Pancreas (tissue), 10 donors: Measurements from ENCODE around the gene FBLN7. TPM values are rescaled to one million over a fixed set of nuclear protein-coding genes. Genes with fewer than 3 reads are reported as not detected.

Experiments used
- ATAC-seq, 4 donors: fragments of 200-7000 bp; cut with Tn5 transposase; one replicate each; pipeline versions ENCODE4 v1.8.0 to v1.9.1; 2020; ENCODE audit warnings: mild to moderate bottlenecking in 4 of 4, moderate library complexity in 4 of 4
- DNase-seq, 6 donors: peaks; one replicate each; pipeline ENCODE4 v3.0.0-alpha.2; 2020
- FAIRE-seq: peaks from 2 replicates; lab custom pipeline; 2012; peaks lifted over from hg19 to GRCh38; lab: Jason Lieb, UNC
- H3K27ac ChIP-seq, 4 donors: fragments of 200-600 bp; sonication (generic); 1 replicate in 3 of 4; 2 replicates in 1 of 4; pipeline versions ENCODE4 v1.5.0 to v1.8.0; 2020
- H3K27me3 ChIP-seq, 4 donors: fragments of 200-600 bp; one replicate each; pipeline ENCODE4 v1.8.0; 2021
- H3K36me3 ChIP-seq, 3 donors: fragments of 200-600 bp; sonication (generic) in 1 of 3; one replicate each; pipeline versions ENCODE4 v1.5.0 to v1.8.0; 2020 to 2021
- H3K4me1 ChIP-seq, 3 donors: fragments of 200-600 bp; one replicate each; pipeline ENCODE4 v1.8.0; 2021
- H3K4me3 ChIP-seq, 4 donors: fragments of 200-600 bp; sonication (generic) in 2 of 4; one replicate each; pipeline versions ENCODE4 v1.5.0 to v1.8.0; 2020 to 2021
- H3K9me3 ChIP-seq, 4 donors: fragments of 200-600 bp; one replicate each; pipeline ENCODE4 v1.8.0; 2021
- CTCF ChIP-seq, 4 donors: fragments of 200-600 bp; sonication (generic) in 3 of 4; IDR thresholded peaks; one replicate each; pipeline versions ENCODE4 v1.5.0 to v1.8.0; 2021; ENCODE audit warnings: antibody characterized with exemption in 4 of 4
- WGBS, 2 donors: extraction: QIAGEN DNeasy Blood & Tissue Kit; methylation state at CpG; one replicate each; pipeline ENCODE4 v1.1.7; 2013; 5-methylcytosine and 5-hydroxymethylcytosine counted together
- intact Hi-C, 3 donors: fragments of 100-400 bp; cut with DNase I; formaldehyde crosslinking; loops; one replicate each; pipeline versions ENCODE4 v1.11.1 to v1.14.2; 2022
- polyA plus RNA-seq, 2 donors: library from polyadenylated mRNA; stranded (reverse); fragments of 200-250 nt; gene quantifications; one replicate each; pipeline ENCODE4 v1.2.3, GENCODE V29; 2013
- total RNA-seq, 6 donors: library from RNA; stranded (reverse); fragmentation: NEBNext Ultra II Directional in 4 of 6; extraction: Animal tissue kit (Norgen Biotek cat#: 25700) in 4 of 6; gene quantifications; one replicate each; pipeline versions ENCODE4 v1.2.1 to v1.2.4, GENCODE V29; 2021 to 2023
- donor health status: healthy with polysubstance abuse.
- donor health status: DM: no; HTN: no; CAD: no; lungs with moderate emphysema.
- donor health status: DM: no; HTN: no; CAD: no.
- donor health status: control.
- donor health status: control.
- donor health status: Bipolar disorder and iron deficiency.
- donor health status: DM: yes; HTN: yes; CAD: no.
- donor health status: DM: no; HTN: no; CAD: no.
- donor health status: DM: no; HTN: no; CAD: no.
- donor health status: DM: yes; HTN: yes; CAD: no.

FBLN7 gene
- total and polyA plus RNA-seq, 8 donors = 0.51 to 2.8 (median 0.83) TPM

GRCh38 chr2:112174383-112174782 lies 36.2 kb downstream of the FBLN7 start:
- no peak for ATAC-seq
- no peaks in the 10 kb centered on the region for H3K36me3 ChIP-seq
- H3K27ac ChIP-seq = no peak overlapping the region
- WGBS, 2 donors = 72 to 77% methylated on average over 4 of the region's 4 CpGs
- intact Hi-C loops = no loop called here
- no peak for FAIRE-seq
- H3K4me3 ChIP-seq = no peak overlapping the region
- no peak for TF ChIP-seq CTCF (IDR thresholded peaks at IDR 0.05)
- no peaks in the 10 kb centered on the region for H3K9me3 ChIP-seq
- H3K27me3 ChIP-seq = no peaks in the 10 kb centered on the region
- H3K4me1 ChIP-seq = no peaks in the 10 kb centered on the region
- no peak for DNase-seq

- Histone ChIP-seq H3K9me3 (no peaks in the 10 kb centered on the region), H3K27ac (no peak overlapping the region), H3K4me3 (no peak overlapping the region), H3K27me3 (no peaks in the 10 kb centered on the region), H3K4me1 (no peaks in the 10 kb centered on the region), H3K36me3 (no peaks in the 10 kb centered on the region)
- ATAC-seq (no peak), DNase-seq (no peak), FAIRE-seq (no peak)
- WGBS, 2 donors = 84 to 87% methylated on average over 3 of the region's 3 CpGs
- no peak for TF ChIP-seq CTCF (IDR thresholded peaks at IDR 0.05)
- intact Hi-C loops = no loop called here
Measured at GRCh38 chr2:112175333-112175732, 37.1 kb downstream of the FBLN7 start.

- 89 to 93% methylated on average over 7 of the region's 7 CpGs for whole genome bisulfite sequencing, 2 donors
- intact Hi-C loops = no loop called here
Measured at GRCh38 chr2:112175958-112176573, 37.9 kb downstream of the FBLN7 start.

GRCh38 chr2:112181571-112182290 lies 43.5 kb downstream of the FBLN7 start:
- peak; percentile 64 to 84 (median 74) for ATAC-seq
- FAIRE-seq = no peak
- H3K27ac ChIP-seq = no peak overlapping the region
- WGBS, 2 donors = 19 to 21% methylated on average over 52 to 54 of the region's 54 CpGs
- no peaks in the 10 kb centered on the region for H3K4me1 ChIP-seq
- intact Hi-C loops = no loop called here
- peak overlapping the region in 1 of 4 donors; percentile 13 for H3K4me3 ChIP-seq
- no peak for TF ChIP-seq CTCF (IDR thresholded peaks at IDR 0.05)
- no peaks in the 10 kb centered on the region for H3K9me3 ChIP-seq
- DNase-seq = peak in 2 of 6 donors; percentile 29 to 74
- no peaks in the 10 kb centered on the region for H3K36me3 ChIP-seq
- H3K27me3 ChIP-seq = peaks cover 0 to 4% (median 0%) of the 10 kb centered on the region in 4 donors

More at GRCh38 chr2:112175958-112176573, 37.9 kb downstream of the FBLN7 start:
- DNase-seq (no peak), FAIRE-seq (no peak), ATAC-seq (no peak)
- Histone ChIP-seq H3K27me3 (peaks cover 0 to under 1% (median 0%) of the 10 kb centered on the region in 4 donors), H3K9me3 (no peaks in the 10 kb centered on the region), H3K4me3 (no peak overlapping the region), H3K4me1 (no peaks in the 10 kb centered on the region), H3K27ac (no peak overlapping the region), H3K36me3 (no peaks in the 10 kb centered on the region)
- no peak for TF ChIP-seq CTCF (IDR thresholded peaks at IDR 0.05)

- 85 to 86% methylated on average over 17 of the region's 17 CpGs for WGBS, 2 donors
- intact Hi-C loops = no loop called here
- TF ChIP-seq CTCF (IDR thresholded peaks at IDR 0.05) = no peak
- Histone ChIP-seq H3K9me3 (no peaks in the 10 kb centered on the region), H3K27me3 (peaks cover 0 to 4% (median 0%) of the 10 kb centered on the region in 4 donors), H3K4me3 (no peak overlapping the region), H3K27ac (no peak overlapping the region), H3K36me3 (no peaks in the 10 kb centered on the region), H3K4me1 (no peaks in the 10 kb centered on the region)
- ATAC-seq (no peak), DNase-seq (no peak), FAIRE-seq (no peak)
Measured at GRCh38 chr2:112182581-112183034, 44.4 kb downstream of the FBLN7 start.
